Putamen (tissue), 1 donor: ENCODE data around the gene B3GLCT.
"Not testable (repeated sequence)": the region's sequence is repeated elsewhere in the genome, so short reads cannot be mapped to it uniquely, and the experiment has no call there.

ENCODE experiments used
- DNase-seq: peaks from one replicate; pipeline ENCODE4 v3.0.0-alpha.2; 2016; ENCODE audit warnings: low spot score

B3GLCT gene

DNA sequence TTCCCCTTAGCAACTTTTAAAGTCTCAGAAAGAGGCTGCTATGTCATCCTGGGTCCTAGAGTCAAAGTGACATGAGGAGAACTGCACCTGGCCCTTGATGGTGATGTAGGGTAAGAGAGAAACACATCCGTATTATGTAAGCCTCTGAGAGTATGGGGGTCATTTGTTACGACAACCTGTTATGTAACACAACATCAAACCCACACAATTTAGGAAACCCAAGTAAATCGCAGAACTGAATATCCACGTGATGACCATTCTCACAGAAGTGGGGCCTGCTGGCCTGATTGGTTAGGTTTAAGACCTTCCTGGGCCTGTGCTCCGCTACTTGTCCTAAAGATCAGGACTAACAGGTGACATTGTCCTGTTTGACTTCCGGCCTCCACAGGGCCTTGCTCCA is 15.3 kb upstream of the B3GLCT start:
- no peak for DNase-seq

DNA sequence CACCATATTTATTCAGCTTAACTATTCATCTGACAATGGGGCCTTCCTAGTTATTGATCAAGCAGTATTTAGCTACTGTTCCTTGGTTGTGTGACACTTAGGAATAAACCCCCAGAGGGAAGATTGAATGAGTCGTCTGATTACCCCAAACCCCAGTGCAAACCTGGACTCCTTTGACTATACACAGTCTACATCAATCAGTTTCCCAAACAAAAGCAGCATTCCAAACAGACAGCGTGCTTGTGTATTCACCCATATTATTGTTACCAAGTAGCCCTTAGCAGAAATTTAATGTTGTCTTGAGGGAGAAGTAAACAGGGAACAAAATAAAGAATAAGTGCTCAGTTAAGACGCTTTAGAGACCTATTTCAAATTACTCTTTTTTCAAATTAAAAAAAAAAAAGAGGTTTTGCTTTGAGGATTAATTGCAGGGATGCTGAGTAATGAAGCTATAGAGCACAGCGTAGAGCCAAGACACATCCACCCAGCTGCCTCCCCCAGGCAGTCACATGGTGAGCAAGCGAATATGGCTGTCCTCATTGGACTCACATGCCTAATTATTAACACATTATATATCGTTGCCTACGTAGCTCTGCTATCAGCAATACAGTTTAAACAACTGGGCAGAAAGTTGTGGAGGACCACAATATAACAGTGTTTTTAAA is 14.7 kb upstream of the B3GLCT start:
- no peak for DNase-seq

DNA sequence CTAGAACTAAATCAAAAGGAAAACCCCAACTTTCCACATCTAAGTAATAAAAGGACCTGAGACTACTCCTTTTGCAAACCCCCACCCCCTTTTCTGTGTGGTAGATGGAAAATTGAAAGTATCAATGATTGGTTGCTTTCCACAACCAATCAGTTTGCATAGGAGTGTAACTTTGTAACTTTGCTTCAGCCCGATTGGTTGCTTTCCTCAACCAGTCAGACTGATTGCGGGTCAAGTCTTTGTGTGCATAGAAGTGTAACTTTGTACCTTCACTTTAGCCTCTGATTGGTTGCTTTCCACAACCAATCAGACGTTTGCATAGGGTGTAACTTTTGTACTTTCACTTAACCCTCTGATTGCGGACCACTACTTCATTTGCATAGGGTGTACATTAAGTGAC is 8.0 kb upstream of the B3GLCT start:
- no peak for DNase-seq

DNA sequence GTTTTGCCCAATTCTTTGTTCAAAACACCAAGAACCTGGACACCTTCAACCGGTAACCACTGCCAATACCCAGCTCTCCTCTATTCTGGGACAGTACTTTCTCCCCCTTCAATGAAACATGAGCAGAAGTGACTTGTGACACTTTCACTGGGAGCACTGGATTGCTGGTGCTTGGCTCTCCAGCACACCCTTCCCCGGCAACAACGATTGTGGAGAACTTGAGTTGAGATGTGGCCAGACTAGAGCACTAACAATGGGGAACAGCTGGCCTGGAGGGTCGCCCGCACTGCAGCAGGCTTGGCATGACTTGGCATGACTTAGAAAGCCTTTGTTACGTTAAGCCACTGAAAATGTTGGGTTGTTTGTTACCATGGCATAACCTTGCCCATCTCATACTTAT is 7.5 kb upstream of the B3GLCT start:
- peak; percentile 81 for DNase-seq

DNA sequence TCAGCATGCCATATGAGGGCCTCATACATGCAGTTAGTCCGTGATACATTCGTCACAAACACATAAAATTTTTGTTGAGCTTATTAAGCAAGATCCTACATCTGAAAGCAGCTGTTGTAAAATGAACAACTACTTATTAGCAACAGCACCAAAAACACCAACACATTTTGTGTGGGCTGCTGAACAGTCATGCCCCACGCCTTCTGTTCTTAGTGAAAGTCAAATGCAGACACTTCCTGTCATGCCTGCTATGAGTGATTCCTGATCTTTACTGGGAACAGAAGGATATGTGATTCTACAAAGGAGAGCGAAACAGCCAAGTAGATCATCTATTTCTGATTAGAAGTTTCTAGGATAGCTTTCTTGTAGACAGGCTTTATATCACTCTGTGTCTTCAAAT is 4.2 kb upstream of the B3GLCT start:
- peak; percentile 67 for DNase-seq

DNA sequence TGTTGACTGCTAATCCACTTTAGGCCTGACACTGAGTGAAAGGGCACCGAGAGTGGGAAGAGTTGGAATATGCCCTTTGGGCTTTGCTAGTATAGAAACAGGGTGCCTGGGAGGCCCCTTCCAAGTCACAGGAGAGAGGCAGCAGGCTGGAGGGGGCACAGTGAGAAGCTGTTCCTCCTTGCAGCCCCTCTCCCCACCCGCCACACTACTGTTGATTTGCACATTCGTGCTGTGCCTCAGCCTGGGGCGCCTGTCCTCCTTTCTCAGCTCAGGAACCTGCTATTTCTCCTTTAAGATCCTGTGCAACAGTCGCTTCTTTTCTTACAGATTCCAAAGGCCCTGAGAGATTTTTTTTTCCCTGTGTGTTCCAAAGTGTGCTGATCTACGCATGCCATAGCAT is 2.8 kb upstream of the B3GLCT start:
- DNase-seq, result no peak

DNA sequence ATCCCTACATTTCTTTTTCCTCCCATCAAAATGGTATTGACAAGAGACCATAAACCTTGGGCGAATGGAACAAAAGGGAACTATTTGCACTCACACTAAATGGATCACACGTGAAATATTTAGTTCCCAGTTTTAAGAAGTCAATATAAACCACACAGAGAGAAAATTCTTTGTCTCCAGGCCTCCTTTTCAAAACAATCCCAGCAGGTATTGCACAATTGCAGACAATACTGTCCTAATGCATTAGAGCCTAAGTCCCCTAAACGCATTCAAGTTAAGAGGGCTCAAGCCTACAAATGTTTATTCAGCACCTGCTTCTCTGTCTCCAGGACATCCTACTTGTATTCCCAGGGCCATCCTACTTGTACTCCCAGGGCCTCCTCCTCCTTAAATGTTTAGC is 1.3 kb upstream of the B3GLCT start:
- no peak for DNase-seq

DNA sequence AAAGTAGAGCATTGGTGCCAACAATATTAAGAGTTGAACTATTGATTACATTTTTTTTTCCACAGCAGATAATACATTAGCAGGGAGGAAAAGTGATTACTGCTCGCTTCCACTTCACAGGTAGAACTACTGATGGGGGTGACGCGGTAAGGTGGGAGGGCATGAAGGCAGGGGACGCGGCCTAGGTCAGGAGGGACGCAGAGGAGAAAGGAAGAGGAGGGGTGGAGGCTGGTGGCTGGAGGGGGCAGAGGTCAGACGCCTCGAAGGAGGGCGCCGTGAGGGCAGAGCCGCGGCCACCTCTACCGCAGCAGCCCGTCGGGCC is 287 bp upstream of the B3GLCT start:
- DNase-seq, result no peak

DNA sequence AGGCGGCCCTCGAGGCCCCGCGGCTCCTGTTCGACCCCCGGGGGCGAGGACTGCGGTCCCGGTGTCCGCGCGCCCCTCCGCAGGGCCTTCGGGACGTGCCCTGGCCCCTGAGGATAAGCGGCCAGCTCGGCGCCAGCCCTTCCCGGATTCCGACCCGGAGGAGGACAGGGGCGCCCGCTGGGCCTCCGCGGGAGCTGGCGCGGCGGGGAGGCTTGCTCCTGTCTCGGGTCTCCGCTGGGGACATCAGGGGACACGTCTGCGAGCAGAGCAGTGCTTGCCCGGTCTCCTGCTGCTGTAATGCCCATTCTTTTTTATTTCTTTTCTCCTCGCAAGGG is 829 bp downstream of the B3GLCT start:
- no peak for DNase-seq

DNA sequence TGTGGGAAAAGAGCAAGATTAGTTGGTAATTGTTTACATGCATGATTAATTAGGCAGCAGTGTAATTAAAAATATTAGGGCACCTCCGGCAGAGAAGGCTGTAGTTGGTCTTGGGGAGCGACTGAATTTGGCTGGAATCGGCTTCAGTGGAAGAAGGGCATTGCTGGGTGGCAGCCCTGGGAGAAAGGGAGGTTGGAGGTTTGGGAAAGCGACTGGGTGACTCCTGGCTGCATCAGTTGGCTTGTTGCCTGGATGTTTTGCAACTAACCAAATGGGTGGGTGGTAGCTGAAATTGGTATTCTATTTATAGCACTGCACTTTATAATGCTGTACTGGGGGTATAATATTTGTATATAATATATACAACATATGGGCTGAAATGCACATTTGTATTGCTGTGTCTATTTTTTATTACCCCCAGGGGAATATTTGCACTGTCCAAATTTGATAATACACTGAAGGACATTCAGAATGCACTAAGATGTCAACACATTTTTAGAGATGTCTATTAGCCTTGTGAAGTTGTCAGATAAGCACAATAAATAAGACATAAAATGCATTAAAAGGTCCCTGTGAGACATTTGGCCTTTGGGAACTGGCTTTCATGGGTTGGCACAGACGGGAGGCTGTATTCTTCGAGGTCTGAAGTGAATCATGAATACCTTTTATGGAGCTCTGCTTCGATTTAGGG is 1.7 kb downstream of the B3GLCT start:
- DNase-seq, result no peak

DNA sequence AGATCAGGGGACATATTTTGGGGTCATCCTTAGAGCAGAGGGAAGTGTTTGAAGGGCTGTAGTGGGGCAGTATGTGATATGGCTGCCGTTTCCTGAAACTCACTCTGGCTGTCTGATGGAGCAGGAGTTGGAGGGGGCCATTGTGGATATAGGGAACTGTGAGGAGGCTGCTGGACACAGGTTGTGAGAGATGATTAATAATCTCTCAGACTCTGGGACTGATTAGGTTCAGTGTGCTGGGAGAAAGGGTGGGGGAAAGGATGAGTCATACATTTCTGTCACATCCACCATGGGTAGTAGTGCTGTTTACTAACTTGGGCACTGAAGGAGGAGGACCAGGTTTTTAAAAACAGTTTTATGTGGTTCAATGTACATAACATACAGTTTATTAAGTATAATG is 4.8 kb downstream of the B3GLCT start:
- DNase-seq, result no peak

DNA sequence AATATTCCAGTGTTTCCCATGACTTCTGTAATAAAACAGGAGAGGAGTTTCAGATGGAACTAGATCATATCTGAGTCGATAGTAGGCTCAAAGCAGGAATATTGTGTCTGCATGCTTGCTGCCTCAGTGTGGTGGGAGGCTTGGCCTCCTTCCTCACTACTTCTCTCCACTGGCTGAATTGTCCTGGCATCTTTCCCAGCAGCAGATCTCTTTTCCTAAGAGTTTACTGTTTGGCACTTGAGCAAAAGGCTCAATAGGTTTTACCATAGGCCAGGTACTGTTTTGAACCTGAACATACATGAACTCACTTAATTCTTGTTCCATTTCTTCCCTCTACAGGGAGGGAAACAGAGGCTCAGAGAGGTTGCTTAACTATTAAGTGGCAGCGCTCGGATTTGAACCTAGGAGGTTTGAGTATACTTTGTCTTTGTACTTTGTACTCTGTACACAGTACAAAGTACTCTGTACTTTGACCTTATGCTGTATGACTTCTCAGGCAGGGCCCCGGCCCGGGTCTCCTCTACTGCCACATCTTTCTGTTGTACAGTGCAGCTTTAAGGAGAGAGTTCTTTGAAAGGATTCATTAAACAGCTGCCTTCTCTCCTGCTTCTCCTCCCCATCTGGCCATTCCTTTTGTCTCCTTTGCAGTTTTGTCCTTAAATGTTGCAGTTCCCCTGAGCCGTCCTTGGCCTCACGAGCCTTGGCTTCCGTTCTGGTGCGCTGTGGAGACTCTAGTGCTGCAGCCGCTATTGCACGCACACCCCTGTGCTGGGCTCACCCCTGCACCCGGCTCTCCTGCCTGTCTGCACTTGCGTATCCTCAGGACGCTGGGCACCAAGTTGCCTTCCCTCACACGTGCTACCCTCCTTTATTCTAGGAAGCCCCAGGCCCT is 8.1 kb downstream of the B3GLCT start:
- DNase-seq, result no peak

DNA sequence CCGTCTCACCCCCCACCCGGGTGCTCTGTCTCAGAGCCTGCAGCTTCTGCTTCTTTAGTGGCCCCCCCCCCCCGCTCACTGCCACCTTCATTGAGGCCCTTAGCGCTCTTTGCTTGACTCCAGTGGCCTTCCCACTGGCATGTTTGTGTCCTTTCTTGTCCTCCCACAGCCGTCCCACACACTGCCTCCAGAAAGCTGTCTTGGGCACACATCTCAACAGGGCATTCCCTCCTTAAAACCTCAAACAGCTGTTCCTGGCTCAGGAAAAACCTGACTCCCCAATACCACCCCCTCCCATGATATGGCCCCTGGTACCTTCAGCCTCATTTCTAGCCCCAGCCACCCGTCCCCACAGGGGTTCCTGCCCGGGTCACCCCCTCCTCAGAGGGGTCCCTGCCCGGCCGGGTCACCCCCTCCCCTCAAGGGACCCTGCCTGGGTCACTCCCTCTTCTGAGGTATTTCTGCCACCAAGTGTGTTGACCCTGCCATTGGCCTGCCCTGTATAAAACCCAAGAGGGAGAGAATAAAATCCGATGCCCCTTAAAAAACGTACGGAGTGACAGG is 8.9 kb downstream of the B3GLCT start:
- no peak for DNase-seq

DNA sequence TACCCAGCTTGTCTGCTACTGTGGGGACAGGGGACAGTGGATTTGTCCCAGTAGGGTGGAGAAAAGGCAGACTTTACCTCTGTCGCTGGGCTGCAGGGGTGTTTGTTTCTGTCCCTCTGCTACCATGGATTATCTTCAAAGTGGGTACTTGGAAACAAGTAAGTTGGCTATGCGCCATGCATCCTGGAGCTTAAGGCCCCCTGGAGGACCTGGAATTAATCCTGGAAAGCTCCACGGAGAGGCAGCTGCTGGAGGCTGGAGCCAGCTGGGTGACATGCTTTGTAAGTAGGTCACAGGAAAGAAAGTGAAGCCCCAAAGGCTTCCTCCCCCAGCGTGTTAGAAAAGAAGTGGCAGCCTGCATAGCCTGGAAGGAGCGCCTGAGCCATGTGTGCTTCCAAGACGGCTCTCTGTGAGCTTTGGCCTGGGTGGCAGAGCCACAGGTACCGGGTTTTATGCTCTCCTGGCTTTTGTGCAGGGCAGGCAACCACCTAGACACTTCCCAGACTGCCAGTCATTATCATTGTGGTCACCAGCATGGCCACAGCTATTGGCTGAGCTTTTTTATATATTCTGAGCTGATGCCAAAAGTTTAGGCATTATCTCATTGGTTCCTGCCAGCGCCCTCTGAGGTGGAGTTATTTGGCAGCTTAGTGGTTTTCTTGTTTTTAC is 9.5 kb downstream of the B3GLCT start:
- DNase-seq, result peak; percentile 73

DNA sequence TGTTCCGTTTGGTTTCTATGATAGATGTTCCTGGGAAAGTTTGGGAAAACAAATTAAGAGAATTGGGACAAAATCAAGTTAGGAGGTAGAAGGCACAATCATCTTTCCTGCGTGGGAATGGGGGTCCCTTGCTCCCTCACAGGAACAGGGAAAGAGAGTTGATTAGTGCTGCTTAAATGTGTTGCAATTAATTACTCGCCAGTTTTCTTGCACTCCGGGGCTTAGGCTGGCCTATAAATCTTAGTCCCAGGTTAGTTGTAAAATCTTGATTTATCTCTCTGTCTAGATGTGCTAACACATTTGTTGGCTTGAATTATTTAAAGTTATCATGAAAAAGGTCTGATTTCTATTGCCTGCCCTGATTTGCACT is 10.1 kb downstream of the B3GLCT start:
- DNase-seq, result no peak

DNA sequence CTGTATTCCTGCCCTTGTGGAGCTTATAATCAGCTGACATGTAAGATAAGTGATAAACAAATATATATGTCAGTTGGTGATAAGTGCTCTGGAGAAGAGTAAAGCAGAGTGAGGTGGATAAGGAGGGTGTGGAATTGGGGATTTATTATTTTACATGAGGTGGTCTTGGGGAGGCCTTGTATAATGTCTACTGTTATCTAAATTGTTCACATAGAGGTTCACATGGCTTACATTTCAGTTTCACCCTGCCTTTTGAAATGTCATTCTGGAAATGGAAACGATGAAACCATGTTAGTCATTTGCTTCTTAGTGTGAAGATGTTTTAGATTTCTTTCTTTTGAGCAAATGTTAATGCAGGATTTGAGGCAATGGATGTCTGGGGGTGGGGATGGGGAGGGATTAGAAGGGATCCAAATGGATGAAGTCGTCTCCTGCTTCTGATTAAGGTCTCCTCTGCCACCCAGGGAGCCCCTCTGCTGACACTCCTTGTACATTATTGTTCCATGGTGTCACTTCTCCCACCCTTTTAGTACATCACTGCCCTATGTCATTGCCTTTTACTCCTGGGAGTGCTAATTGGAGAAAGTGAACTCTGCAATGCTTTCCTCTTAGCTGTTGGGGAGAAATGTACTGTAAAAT is 14.0 kb downstream of the B3GLCT start:
- no peak for DNase-seq

DNA sequence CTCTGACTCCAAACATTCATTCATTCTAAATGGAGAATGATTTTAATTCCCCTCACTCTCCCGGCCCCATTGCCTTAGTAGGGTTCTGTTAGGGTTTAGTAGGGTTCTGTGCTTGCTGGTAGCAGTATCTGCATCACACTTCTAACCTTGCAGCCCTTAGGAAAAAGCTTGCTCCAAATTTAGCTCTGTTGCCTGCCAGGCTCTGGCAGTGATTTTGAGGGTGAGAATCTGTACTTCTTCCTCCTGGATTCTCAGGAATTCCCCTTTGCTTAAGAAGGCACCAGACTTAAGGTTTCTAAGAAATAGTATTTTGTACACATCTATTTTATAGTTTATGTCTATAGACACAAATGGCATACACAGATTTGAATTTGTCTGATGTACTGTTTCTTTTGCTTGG is 14.7 kb downstream of the B3GLCT start:
- DNase-seq, result no peak

DNA sequence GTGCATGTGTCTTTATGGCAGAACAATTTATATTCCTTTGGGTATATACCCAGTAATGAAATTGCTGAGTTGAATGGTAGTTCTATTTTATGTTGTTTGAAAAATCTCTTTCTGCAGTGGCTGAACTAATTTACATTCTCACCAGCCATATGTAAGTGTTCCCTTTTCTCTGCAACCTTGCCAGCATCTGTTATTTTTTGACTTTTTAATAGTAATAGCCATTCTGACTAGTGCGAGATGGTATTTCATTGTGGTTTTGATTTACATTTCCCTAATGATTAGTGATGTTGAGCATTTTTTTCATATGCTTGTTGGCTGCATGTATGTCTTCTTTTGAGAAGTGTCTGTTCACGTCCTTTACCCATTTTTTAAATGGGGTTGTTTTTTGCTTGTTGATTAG is 17.1 kb downstream of the B3GLCT start:
- not testable (repeated sequence) for DNase-seq

DNA sequence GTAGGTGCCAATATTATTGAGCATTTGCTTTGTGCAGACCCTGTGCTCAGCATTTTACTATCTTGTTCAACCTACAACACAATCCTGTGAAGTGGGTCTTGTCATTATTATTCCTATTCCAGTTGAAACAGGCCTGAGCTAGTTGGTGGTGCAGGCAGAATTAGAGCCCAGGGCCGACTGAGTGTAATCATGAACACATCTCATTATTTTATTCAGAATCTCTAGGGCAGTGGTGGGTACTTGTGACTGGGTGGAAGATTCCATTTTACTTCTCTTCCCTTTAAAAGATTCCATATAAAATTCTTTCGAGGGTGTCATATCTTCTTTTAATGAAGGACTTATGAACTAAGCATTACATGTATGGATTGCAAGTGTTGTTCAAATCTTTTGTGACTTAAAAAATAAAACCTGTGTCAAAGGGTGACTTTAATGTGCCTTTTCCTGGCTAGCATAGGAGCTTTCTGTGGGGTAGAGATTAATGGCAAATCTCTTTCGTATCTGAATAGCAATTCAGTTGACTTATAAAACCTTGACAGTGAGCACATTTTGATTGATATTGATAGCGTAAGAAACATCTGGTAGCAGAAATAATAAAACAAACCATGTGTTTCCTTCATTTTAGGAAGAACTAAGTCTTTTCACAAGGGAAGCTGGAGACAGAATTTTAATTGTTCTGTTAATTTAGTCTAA is 20.3 kb downstream of the B3GLCT start:
- DNase-seq, result no peak

DNA sequence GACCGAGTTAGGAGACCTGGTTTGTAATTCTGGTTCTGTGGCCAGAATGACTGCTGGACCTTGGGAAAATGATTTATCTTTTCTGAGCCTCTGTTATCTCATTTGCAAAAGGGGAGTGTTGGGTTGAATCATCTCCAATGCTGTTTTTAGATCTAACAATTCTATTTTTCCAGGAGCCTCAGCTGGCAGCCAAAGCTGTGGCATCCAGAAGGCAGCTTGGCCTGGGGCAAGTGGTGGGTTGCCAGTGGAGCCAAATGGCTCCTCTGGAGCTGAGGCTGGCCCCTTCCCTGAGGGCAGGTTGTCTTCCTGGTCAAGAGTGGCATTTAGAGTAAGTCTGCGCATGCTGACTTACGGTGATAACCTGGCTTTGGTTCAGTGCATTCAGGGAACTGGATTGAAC is 21.3 kb downstream of the B3GLCT start:
- DNase-seq, result no peak

DNA sequence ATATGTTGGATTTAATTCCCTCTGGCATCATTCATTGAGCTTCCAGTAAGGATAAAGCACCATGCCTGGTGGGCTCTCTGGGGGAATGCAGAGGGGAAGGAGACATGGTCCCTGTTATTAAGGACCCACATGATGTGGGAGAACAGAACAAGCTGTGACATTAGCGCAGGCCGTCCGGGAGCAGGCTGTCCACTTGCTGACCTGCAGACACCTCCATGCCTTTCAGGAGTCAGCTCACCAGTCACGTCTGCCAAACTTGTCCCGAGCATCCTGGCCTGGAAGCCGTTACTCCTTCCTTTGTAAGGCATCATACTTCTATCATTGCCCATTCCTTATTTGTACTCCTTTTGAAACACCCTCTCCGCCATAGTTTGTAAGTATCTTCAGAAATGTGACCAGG is 23.4 kb downstream of the B3GLCT start:
- no peak for DNase-seq
